ENCODE results near the gene NR2F1-AS1.
"Not testable (repeated sequence)": the region's sequence is repeated elsewhere in the genome, so short reads cannot be mapped to it uniquely, and the experiment has no call there.

Gene NR2F1-AS1

GRCh38 chr5:93423300-93423699 is 157.7 kb downstream of the NR2F1-AS1 start:
- DNase-seq, result no peak

DNA sequence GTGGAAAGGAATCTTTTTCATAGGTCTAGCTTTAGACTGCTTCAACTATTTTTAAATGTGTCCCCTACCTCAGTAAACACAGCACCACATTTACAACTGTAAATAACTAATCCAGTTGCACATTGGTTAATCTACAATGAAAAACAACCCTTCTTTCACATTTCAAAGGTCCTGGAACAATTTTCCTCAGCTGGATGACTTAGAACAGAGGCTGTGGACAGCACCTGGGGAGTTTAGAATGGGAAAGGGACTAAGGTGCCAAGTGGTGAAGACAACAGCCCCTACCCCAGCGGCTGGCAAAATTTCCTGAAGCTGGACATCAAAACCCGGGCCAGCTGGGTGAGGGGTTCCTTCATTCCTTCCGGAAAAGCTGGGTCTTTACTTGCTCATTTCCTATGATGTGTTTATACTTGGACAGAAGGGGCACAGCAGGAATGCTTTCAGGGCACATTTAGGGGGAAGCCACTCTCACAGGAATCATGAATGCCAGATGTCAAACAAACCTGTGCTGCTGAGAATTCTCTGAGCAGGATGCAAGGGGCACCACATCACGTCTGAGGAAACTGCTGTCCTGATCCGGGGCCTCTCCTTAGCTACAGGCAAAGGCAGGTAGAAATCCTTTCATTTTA is 158.3 kb downstream of the NR2F1-AS1 start:
- no peak for DNase-seq

DNA sequence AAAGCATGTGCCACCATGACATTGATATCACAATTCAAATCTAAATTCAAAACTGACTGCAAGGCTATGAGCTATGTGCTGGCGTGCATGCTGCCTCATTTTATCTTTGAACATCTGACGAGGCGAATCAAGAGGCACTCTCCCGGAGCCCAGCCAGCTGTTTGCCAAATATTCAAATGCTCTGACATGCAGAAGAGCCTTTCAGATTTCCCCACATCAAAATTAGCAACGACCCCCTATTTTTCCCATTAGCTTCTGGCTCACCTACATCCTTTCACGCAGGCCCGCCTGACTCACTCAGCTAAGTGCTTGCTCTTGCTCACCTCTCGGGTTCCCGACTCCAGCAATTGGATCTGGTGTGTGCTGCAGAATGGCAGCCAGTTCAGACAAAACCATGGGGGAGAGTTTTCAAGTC is 159.0 kb downstream of the NR2F1-AS1 start:
- DNase-seq, result no peak

- DNase-seq, result no peak
Measured at GRCh38 chr5:93421468-93421867, 159.6 kb downstream of the NR2F1-AS1 start.

DNA sequence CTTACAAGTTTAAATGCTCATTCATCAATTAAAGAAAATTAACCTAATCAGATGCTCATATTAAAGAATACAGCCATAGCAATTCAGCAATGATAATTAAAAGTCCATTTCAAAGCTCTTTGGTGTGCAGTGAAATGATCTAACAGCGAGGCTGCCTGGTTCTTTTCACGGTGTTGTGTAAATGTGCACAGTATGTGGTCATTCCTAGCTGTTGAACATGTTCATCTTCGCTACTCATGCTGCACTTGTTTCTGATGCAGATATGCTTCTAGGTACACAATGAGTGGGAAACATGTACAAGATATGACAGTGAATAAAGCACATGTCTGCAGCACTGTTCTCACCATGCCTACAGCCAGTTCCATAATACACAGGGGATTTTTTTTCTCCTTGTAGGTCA is 163.5 kb downstream of the NR2F1-AS1 start:
- no peak for DNase-seq

DNA sequence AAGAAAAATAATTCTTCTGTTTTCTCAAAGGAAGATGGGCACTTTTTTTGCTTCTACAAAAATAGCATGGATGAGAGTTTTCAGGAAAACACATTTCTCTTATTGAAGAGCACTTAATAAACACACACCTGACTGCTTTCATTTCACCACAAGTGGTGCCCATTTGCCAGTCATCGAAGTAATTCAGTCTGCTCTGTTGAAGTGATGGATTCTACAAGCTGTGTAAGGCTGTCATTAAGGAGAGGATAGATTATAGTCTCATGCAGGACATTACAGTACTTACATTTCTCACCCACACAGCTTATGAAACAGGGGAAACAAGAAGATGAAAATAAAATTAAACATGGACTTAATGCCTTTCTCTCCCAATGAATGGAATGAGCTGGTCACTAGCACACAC is 165.2 kb downstream of the NR2F1-AS1 start:
- DNase-seq, result no peak

GRCh38 chr5:93411716-93412115 is 169.3 kb downstream of the NR2F1-AS1 start:
- DNase-seq, result no peak

DNA sequence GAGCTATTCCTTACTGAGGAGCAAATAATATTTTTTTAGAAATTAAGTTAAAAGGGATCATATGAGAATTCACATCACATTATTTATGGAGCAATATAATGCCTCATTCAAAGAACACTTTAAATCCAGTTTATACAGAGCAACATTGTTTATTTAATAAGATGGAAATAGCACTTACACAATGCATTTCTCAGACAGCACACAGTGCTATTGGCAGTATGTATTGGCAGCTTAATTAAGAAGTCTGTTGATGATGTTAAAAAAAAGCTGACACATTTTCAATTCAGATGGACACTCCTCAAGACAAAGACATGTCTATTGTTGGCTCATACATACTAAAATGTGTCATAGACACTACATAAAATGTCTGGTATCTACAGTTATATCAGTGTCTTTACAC is 171.3 kb downstream of the NR2F1-AS1 start:
- no peak for DNase-seq

- DNase-seq, result no peak
Measured at GRCh38 chr5:93407454-93407853, 173.6 kb downstream of the NR2F1-AS1 start.

DNA sequence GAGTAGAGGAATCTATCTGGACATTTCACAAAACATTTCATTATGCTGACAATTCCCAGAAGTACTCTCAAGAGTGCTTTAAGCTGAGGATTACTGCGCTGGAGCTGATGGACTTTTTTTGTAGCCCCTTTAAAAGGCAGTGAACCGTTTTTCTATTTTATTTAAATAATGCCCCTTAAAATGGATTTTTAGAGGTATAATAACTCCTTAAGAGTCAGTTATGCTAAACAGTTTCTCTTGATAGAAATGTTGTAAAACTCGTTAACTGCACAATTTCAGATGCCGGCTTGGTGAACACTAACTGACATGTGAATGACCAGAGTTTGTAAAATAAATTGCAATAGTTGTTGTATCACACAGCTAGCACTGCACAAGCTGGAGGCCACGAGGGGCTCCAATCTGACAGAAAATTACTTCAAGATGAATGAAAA is 174.0 kb downstream of the NR2F1-AS1 start:
- no peak for DNase-seq

DNA sequence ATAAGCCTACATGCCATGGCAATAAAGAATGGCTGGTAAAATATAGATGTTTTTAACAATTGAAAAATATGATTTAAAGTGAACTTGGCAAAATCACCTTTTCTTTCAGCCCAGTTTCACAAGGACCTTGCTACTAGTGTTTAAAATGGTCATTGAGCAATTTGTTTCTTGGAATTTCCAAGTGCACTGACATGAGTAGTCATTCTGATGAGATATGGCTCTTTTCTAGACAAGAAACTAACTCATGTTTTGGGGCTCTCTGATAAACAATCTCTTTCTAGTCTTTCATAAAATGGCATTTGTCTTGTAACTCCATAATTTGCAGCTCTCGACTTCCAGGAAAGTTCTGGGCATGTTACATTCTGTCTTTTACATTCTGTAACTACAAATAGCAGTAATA is 176.8 kb downstream of the NR2F1-AS1 start:
- no peak for DNase-seq

- DNase-seq, result no peak
Measured at GRCh38 chr5:93403141-93403928, 177.7 kb downstream of the NR2F1-AS1 start.

DNA sequence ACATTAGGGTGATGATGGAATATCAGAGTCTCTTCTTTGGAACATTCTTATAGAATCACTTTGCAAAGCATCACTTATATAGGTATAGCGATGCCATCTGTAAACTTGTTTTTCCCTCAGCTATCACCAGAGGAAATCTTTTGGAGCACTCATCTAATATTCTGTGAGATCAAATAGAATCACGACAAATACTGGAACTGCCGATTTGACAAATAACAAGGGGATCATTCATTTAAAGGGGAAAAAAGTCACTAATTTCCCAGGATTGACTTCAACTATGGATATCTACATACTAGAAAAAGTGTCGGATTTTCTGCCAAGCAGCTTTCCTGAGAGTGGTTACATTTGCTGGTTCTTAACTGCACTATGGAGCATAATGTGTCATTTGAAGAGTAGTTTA is 178.6 kb downstream of the NR2F1-AS1 start:
- DNase-seq, result no peak

- DNase-seq, result no peak
Measured at GRCh38 chr5:93401634-93402213, 179.3 kb downstream of the NR2F1-AS1 start.

- no peak for DNase-seq
Measured at GRCh38 chr5:93399675-93400074, 181.3 kb downstream of the NR2F1-AS1 start.

DNA sequence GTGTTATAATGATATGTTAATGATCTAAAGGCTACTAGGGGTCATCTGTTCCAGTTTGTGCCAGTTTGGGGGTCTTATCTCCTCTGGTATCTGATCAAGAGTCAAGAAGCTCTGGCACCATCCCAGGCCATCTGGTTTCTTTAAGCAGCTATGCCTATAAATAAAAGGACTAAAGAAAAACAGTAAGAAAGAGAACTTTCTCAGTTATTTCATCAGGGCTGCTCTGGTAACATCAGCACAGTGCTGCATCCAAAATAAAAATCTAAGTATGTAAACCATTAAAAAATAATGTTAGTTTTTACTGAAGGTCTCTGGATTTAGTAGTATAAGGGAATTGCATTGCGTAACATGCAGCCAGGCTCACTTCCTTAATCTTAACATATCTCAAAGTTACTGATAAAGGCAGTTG is 185.0 kb downstream of the NR2F1-AS1 start:
- no peak for DNase-seq

- no peak for DNase-seq
Measured at GRCh38 chr5:93395010-93395409, 186.0 kb downstream of the NR2F1-AS1 start.

- DNase-seq, result no peak
Measured at GRCh38 chr5:93394301-93394700, 186.7 kb downstream of the NR2F1-AS1 start.

- DNase-seq, result not testable (repeated sequence)
Measured at GRCh38 chr5:93391169-93391568, 189.8 kb downstream of the NR2F1-AS1 start.

DNA sequence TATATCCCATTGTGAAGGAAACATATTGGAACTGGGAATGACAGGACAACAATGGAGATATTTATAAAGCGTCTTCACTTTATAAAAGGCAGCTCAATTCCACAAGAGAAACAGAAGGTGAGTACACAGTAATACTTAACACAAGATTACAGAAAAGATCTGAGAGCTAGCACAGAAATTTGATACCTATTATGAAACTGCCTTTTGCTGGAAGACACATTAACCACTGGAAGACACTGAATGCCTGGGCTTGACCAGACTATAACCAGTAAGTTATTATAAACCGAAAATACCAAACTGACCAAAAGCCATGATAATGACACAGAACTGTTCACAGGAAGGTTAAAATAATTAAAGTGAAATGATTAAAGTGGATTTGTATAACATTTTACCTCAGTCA is 195.4 kb downstream of the NR2F1-AS1 start:
- no peak for DNase-seq

DNA sequence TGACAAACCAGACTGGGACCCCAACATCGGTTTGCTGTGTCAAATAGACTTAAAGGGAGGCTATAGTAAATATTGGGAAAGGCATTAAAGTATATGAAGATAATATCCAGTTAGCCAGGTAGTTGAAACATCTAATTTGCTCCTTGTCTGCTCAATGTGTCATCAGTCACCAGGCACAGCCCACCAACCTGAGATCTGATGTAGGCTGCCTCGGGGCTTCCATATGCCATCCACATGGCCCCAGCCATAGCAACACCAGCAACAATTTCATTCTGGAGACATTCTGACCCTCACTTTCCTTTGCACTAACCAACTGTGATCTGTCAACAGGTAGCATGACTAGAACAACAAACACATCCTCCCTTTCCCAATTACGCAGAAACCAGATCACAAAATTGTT is 196.0 kb downstream of the NR2F1-AS1 start:
- no peak for DNase-seq

- no peak for DNase-seq
Measured at GRCh38 chr5:93384026-93384425, 197.0 kb downstream of the NR2F1-AS1 start.

- no peak for DNase-seq
Measured at GRCh38 chr5:93382188-93382825, 198.7 kb downstream of the NR2F1-AS1 start.

- DNase-seq, result no peak
Measured at GRCh38 chr5:93381057-93381456, 200.0 kb downstream of the NR2F1-AS1 start.

All from activated CD4-positive, alpha-beta T cell treated with anti-CD3 and anti-CD28 coated beads, Interleukin-2, amount 50 U/mL, for 1 hour (primary cell).